ENCODE data around the gene KIF6. TPM values are rescaled to one million over a fixed set of nuclear protein-coding genes. Genes with fewer than 3 reads are reported as not detected.

The KIF6 gene
- total RNA-seq, 1 experiment from 2014 or later: not detected

DNA sequence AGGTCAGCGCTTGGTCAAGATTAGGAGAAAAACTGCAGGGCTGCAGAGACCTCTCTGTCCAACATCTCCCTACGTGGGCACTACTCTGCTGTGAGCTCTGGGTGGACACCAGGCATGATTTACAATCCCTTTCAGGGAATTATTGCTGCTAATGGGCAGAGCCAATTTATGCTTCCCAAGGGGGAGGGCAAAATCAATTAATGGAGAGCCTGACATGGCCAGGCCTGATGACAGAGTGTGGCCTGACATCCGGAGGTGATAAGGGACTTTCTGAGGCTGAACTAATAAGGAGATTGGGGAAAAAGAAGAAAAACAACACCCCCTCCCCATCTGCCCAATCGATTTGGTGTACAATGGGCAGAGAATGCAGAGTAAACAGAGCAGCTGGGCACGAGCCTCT lies 397.7 kb downstream of the KIF6 start:
- ChIA-PET CTCF (no interaction called here), POLR2A (no interaction called here)
- Histone ChIP-seq H3K4me1 (ENCODE audit: control insufficient read depth, insufficient read depth, low read length) (no peaks in the 10 kb centered on the region), H3K27ac (ENCODE audit: low read length) (no peak overlapping the region), H3K9me3 (ENCODE audit: control insufficient read depth, insufficient read depth, low read depth, low read length) (no peaks in the 10 kb centered on the region), H3K36me3 (ENCODE audit: control insufficient read depth, insufficient read depth, low read length) (no peaks in the 10 kb centered on the region), H3K4me3 (ENCODE audit: low read depth in 2 of 2, low read length in 2 of 2) (no peak overlapping the region), H3K27me3 (ENCODE audit: control insufficient read depth, insufficient read depth, low read length) (peaks cover 5% of the 10 kb centered on the region)
- intact Hi-C loops (cut with micrococcal nuclease; ENCODE audit: unreplicated experiment) (no loop called here), in situ Hi-C loops (cut with HindIII; ENCODE audit: low pct_unique_long_range_greater_than_20kb, low sequenced_read_pairs) (no loop called here)
- DNase-seq (ENCODE audit: low read depth, low spot score): no peak
- no TSS peak for BruUV-seq (replicated peaks)
- ATAC-seq: no peak
- no peak for TF ChIP-seq POLR2AphosphoS5 (IDR thresholded peaks at IDR 0.05; ENCODE audit: low read depth, low read length)
- no peak for TF ChIP-seq REST (IDR thresholded peaks at IDR 0.05; ENCODE audit: insufficient read depth in 1 of 2, low read depth in 2 of 2, low read length in 1 of 2)
- no peak for TF ChIP-seq TCF7L2 (IDR thresholded peaks at IDR 0.05; ENCODE audit: low read depth, low read length)
- TF ChIP-seq, protein P1, sequence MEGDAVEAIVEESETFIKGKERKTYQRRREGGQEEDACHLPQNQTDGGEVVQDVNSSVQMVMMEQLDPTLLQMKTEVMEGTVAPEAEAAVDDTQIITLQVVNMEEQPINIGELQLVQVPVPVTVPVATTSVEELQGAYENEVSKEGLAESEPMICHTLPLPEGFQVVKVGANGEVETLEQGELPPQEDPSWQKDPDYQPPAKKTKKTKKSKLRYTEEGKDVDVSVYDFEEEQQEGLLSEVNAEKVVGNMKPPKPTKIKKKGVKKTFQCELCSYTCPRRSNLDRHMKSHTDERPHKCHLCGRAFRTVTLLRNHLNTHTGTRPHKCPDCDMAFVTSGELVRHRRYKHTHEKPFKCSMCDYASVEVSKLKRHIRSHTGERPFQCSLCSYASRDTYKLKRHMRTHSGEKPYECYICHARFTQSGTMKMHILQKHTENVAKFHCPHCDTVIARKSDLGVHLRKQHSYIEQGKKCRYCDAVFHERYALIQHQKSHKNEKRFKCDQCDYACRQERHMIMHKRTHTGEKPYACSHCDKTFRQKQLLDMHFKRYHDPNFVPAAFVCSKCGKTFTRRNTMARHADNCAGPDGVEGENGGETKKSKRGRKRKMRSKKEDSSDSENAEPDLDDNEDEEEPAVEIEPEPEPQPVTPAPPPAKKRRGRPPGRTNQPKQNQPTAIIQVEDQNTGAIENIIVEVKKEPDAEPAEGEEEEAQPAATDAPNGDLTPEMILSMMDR (IDR thresholded peaks at IDR 0.05): no peak
- TF ChIP-seq SIN3A (IDR thresholded peaks at IDR 0.05; ENCODE audit: borderline replicate concordance, insufficient read depth, low read depth, low read length): no peak

- Histone ChIP-seq H3K27ac (ENCODE audit: low read length) (no peak within 1 kb of the TSS), H3K4me1 (ENCODE audit: control insufficient read depth, insufficient read depth, low read length) (no peaks in the 10 kb centered on the region), H3K27me3 (ENCODE audit: control insufficient read depth, insufficient read depth, low read length) (peaks cover 4% of the 10 kb centered on the region; the same call in 1 of the 2 replicates), H3K9me3 (ENCODE audit: control insufficient read depth, insufficient read depth, low read depth, low read length) (no peaks in the 10 kb centered on the region), H3K4me3 (ENCODE audit: low read depth in 2 of 2, low read length in 2 of 2) (no peak within 1 kb of the TSS), H3K36me3 (ENCODE audit: control insufficient read depth, insufficient read depth, low read length) (no peaks in the 10 kb centered on the region)
- DNase-seq (ENCODE audit: low read depth, low spot score) (no peak), ATAC-seq (peak; percentile 31; the same call in 1 of the 2 replicates)
- TF ChIP-seq TCF7L2 (IDR thresholded peaks at IDR 0.05; ENCODE audit: low read depth, low read length): no peak
- no peak for TF ChIP-seq SIN3A (IDR thresholded peaks at IDR 0.05; ENCODE audit: borderline replicate concordance, insufficient read depth, low read depth, low read length)
- no peak for TF ChIP-seq POLR2AphosphoS5 (IDR thresholded peaks at IDR 0.05; ENCODE audit: low read depth, low read length)
- TF ChIP-seq, protein P1 (IDR thresholded peaks at IDR 0.05): no peak
- no peak for TF ChIP-seq REST (IDR thresholded peaks at IDR 0.05; ENCODE audit: insufficient read depth in 1 of 2, low read depth in 2 of 2, low read length in 1 of 2)
- ChIA-PET POLR2A (no interaction called here), CTCF (no interaction called here)
- BruUV-seq (replicated peaks): no TSS peak
- intact Hi-C loops (cut with micrococcal nuclease; ENCODE audit: unreplicated experiment): no loop called here
- in situ Hi-C loops (cut with HindIII; ENCODE audit: low pct_unique_long_range_greater_than_20kb, low sequenced_read_pairs): no loop called here
Measured at GRCh38 chr6:39322306-39322850, 402.8 kb downstream of the KIF6 start, which contains the start of gene KCNK16. TSS of gene KCNK16 (minus strand) at chr6:39322702. CDS start at chr6:39322540, 162 bp downstream.

All from Panc1 (cell line).